Caki2 (cell line): ENCODE measurements around the gene KRTAP5-8. TPM values are rescaled to one million over a fixed set of nuclear protein-coding genes. Genes with fewer than 3 reads are reported as not detected.
"Not testable (repeated sequence)": the region's sequence is repeated elsewhere in the genome, so short reads cannot be mapped to it uniquely, and the experiment has no call there.

Source experiments
- DNase-seq: peaks from one replicate; pipeline ENCODE4 v3.0.0-alpha.2; 2015; ENCODE audit warnings: low read depth
- in situ Hi-C: cut with HindIII; loops from 2 replicates; pipeline ENCODE4 v1.10.0; 2016; ENCODE audit warnings: low sequenced_read_pairs, low pct_unique_long_range_greater_than_20kb, mixed read lengths
- total RNA-seq: library from RNA; depleted of rRNA; stranded (reverse); fragments of >200 nt; shearing (Covaris generic); gene quantifications from 2 replicates; pipeline ENCODE4 v1.2.3, GENCODE V29; 2014; ENCODE audit warnings: low replicate concordance; rRNA removed

KRTAP5-8 gene
- total RNA-seq, 1 experiment from 2014 or later: not detected

- in situ Hi-C loops: no loop called here
- no peak for DNase-seq
Observed at GRCh38 chr11:71582309-71582895, 44.6 kb downstream of the KRTAP5-8 start, which contains the start of gene KRTAP5-11. Gene KRTAP5-11, minus strand, starts transcription at chr11:71582875. Its CDS starts 38 bp downstream, at chr11:71582837.

GRCh38 chr11:71582969-71583368, 45.1 kb downstream of the KRTAP5-8 start:
- in situ Hi-C loops, DNase-seq: not testable (repeated sequence)

GRCh38 chr11:71585673-71586072, 47.8 kb downstream of the KRTAP5-8 start:
- in situ Hi-C loops, DNase-seq: not testable (repeated sequence)

- not testable (repeated sequence) for DNase-seq
Observed at GRCh38 chr11:71588314-71588713, 50.5 kb downstream of the KRTAP5-8 start.

More at GRCh38 chr11:71588314-71588713, 50.5 kb downstream of the KRTAP5-8 start:
- in situ Hi-C loops: not testable (repeated sequence)

Other genes starting within 250 kb of the KRTAP5-8 start
- gene DHCR7, start 89.6 kb upstream of the KRTAP5-8 start, total RNA-seq: 25.5 and 33.1 TPM in 2 replicates
- 31.2 and 36.8 TPM in 2 replicates for gene NADSYN1, start 84.8 kb upstream of the KRTAP5-8 start, total RNA-seq
- not detected in 2 replicates for gene KRTAP5-7, start 10.8 kb upstream of the KRTAP5-8 start, total RNA-seq
- not detected in 2 replicates for gene KRTAP5-9, start 10.4 kb downstream of the KRTAP5-8 start, total RNA-seq
- not detected in 2 replicates for gene KRTAP5-10, start 27.5 kb downstream of the KRTAP5-8 start, total RNA-seq
- not detected in 2 replicates for gene KRTAP5-11, start 44.9 kb downstream of the KRTAP5-8 start, total RNA-seq